ENCODE data around the gene SIGLEC15.

DNA sequence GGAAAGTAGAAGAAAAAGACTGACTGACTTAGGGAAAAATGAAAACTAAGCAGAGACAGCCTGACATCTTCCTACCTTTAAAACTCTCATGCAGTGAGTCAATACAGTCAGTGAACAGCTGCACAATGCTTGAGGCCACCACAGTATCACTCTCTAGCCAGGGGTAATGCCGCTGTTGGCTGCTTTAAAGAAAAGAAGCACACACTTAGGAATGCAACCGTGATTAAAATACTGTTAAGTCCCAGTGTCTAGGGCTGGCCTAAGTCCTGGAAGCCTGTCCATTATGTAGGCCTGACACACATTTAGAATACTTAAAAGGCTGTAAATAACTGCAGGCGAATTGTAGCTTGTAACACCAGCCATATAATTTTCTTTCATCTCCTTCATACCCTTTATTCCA lies 50.7 kb downstream of the SIGLEC15 start:
- TF ChIP-seq, protein P1, sequence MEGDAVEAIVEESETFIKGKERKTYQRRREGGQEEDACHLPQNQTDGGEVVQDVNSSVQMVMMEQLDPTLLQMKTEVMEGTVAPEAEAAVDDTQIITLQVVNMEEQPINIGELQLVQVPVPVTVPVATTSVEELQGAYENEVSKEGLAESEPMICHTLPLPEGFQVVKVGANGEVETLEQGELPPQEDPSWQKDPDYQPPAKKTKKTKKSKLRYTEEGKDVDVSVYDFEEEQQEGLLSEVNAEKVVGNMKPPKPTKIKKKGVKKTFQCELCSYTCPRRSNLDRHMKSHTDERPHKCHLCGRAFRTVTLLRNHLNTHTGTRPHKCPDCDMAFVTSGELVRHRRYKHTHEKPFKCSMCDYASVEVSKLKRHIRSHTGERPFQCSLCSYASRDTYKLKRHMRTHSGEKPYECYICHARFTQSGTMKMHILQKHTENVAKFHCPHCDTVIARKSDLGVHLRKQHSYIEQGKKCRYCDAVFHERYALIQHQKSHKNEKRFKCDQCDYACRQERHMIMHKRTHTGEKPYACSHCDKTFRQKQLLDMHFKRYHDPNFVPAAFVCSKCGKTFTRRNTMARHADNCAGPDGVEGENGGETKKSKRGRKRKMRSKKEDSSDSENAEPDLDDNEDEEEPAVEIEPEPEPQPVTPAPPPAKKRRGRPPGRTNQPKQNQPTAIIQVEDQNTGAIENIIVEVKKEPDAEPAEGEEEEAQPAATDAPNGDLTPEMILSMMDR (IDR thresholded peaks at IDR 0.05), result no peak
- TF ChIP-seq POLR2A (IDR thresholded peaks at IDR 0.05), result no peak
